Chondrocyte (in vitro differentiated cells): Measurements from ENCODE around the gene EFCAB12. TPM values are rescaled to one million over a fixed set of nuclear protein-coding genes. Genes with fewer than 3 reads are reported as not detected.
A peak's percentile ranks its signal among the peaks of the same experiment; 100 is the strongest.

Experiments used
- DNase-seq: peaks from one replicate; pipeline ENCODE4 v3.0.0; 2021; ENCODE audit warnings: mixed read lengths, low spot score
- H3K27ac Mint-ChIP-seq: one replicate; pipeline ENCODE4 v1.8.0; 2021; ENCODE audit warnings: mild to moderate bottlenecking, moderate library complexity, mixed read lengths; ENCODE audit not compliant: unreplicated experiment
- H3K27me3 Mint-ChIP-seq: 2 replicates; pipeline ENCODE4 v1.8.0; 2021; ENCODE audit warnings: low read depth, mixed read lengths
- H3K36me3 Mint-ChIP-seq: 2 replicates; pipeline ENCODE4 v1.8.0; 2021; ENCODE audit warnings: low read depth, mixed read lengths
- H3K4me1 Mint-ChIP-seq: 2 replicates; pipeline ENCODE4 v1.8.0; 2021; ENCODE audit warnings: low read depth, mild to moderate bottlenecking, mixed read lengths
- H3K4me3 Mint-ChIP-seq: one replicate; pipeline ENCODE4 v1.8.0; 2021; ENCODE audit warnings: mild to moderate bottlenecking, moderate library complexity, mixed read lengths; ENCODE audit not compliant: unreplicated experiment
- H3K9me3 Mint-ChIP-seq: 2 replicates; pipeline ENCODE4 v1.8.0; 2021; ENCODE audit warnings: low read depth, mixed read lengths
- total RNA-seq: library from RNA; stranded (reverse); gene quantifications from 3 replicates; pipeline ENCODE4 v1.2.1, GENCODE V29; 2021
- TF ChIP-seq, protein P1 (sequence below): fragments of 200-600 bp; sonication (generic); IDR thresholded peaks from 2 replicates; pipeline ENCODE4 v1.5.0; 2021; ENCODE audit warnings: antibody characterized with exemption, mild to moderate bottlenecking, moderate library complexity

Gene EFCAB12
- total RNA-seq, 1 donor from 2014 or later = not detected

- no peak for DNase-seq
- Mint-ChIP-seq H3K9me3 (no peaks in the 10 kb centered on the region), H3K4me1 (peaks cover 4% of the 10 kb centered on the region)
Observed at GRCh38 chr3:129358177-129358771, 70.2 kb downstream of the EFCAB12 start.

GRCh38 chr3:129357616-129358015 lies 70.8 kb downstream of the EFCAB12 start:
- TF ChIP-seq, protein P1, sequence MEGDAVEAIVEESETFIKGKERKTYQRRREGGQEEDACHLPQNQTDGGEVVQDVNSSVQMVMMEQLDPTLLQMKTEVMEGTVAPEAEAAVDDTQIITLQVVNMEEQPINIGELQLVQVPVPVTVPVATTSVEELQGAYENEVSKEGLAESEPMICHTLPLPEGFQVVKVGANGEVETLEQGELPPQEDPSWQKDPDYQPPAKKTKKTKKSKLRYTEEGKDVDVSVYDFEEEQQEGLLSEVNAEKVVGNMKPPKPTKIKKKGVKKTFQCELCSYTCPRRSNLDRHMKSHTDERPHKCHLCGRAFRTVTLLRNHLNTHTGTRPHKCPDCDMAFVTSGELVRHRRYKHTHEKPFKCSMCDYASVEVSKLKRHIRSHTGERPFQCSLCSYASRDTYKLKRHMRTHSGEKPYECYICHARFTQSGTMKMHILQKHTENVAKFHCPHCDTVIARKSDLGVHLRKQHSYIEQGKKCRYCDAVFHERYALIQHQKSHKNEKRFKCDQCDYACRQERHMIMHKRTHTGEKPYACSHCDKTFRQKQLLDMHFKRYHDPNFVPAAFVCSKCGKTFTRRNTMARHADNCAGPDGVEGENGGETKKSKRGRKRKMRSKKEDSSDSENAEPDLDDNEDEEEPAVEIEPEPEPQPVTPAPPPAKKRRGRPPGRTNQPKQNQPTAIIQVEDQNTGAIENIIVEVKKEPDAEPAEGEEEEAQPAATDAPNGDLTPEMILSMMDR = no peak
- peaks cover 4% of the 10 kb centered on the region for H3K4me1 Mint-ChIP-seq
- H3K4me3 Mint-ChIP-seq = no peak overlapping the region
- no peak overlapping the region for H3K27ac Mint-ChIP-seq
- no peaks in the 10 kb centered on the region for H3K27me3 Mint-ChIP-seq
- no peaks in the 10 kb centered on the region for H3K9me3 Mint-ChIP-seq
- H3K36me3 Mint-ChIP-seq = no peaks in the 10 kb centered on the region
- DNase-seq = no peak

More at GRCh38 chr3:129358177-129358771, 70.2 kb downstream of the EFCAB12 start:
- no peak overlapping the region for H3K27ac Mint-ChIP-seq
- H3K27me3 Mint-ChIP-seq = no peaks in the 10 kb centered on the region
- no peak overlapping the region for H3K4me3 Mint-ChIP-seq
- no peaks in the 10 kb centered on the region for H3K36me3 Mint-ChIP-seq
- TF ChIP-seq, protein P1 = no peak

GRCh38 chr3:129356756-129357425 lies 71.5 kb downstream of the EFCAB12 start:
- H3K36me3 Mint-ChIP-seq = no peaks in the 10 kb centered on the region
- peak; percentile 72 for DNase-seq
- H3K27ac Mint-ChIP-seq = no peak overlapping the region
- TF ChIP-seq, protein P1 = no peak
- peaks cover 4% of the 10 kb centered on the region for H3K4me1 Mint-ChIP-seq
- no peak overlapping the region for H3K4me3 Mint-ChIP-seq
- H3K27me3 Mint-ChIP-seq = no peaks in the 10 kb centered on the region
- no peaks in the 10 kb centered on the region for H3K9me3 Mint-ChIP-seq

DNA sequence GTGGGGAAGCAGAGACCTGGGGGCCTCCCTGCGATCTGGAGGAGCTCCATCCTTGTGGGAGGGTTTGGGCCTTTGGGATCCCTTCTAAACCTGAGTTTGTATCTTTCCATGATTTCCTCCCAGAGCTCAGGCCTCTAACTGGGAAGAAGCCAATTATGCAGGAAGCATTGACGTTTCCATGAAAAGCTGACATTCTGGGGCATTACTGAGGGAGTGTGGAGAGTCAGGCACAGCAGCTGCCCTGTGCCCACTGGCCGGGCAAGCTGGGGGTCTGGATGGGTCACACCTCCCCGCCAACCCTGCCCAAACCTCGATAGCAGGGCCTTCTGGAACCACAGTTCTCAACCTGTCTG lies 74.9 kb downstream of the EFCAB12 start:
- Mint-ChIP-seq H3K27me3 (peaks cover 2% of the 10 kb centered on the region), H3K36me3 (no peaks in the 10 kb centered on the region), H3K9me3 (no peaks in the 10 kb centered on the region), H3K27ac (no peak overlapping the region), H3K4me3 (no peak overlapping the region), H3K4me1 (no peaks in the 10 kb centered on the region)
- DNase-seq = no peak
- TF ChIP-seq, protein P1 = no peak

- Mint-ChIP-seq H3K4me1 (no peaks in the 10 kb centered on the region), H3K4me3 (no peak overlapping the region), H3K27me3 (peaks cover 2% of the 10 kb centered on the region), H3K36me3 (no peaks in the 10 kb centered on the region), H3K27ac (no peak overlapping the region), H3K9me3 (no peaks in the 10 kb centered on the region)
- TF ChIP-seq, protein P1 = no peak
- DNase-seq = no peak
Observed at GRCh38 chr3:129352650-129353588, 75.5 kb downstream of the EFCAB12 start.
